Esophagus muscularis mucosa (tissue), 4 donors: ENCODE data around the gene RNF220.

Experiments
- EP300 ChIP-seq: sonication (generic); formaldehyde crosslinking; IDR thresholded peaks from one replicate; pipeline ENCODE4 v1.6.1; 2017; ENCODE audit warnings: antibody characterized with exemption
- POLR2AphosphoS5 ChIP-seq, 2 donors: sonication (generic); formaldehyde crosslinking; IDR thresholded peaks; one replicate each; pipeline ENCODE4 v1.6.1; 2017; ENCODE audit warnings: antibody characterized with exemption in 2 of 2
- TF ChIP-seq, protein P1 (sequence below), 3 experiments: fragments of 200-600 bp in 2 of 3; fragments of 450-650 bp in 1 of 3; sonication (generic) in 2 of 3; IDR thresholded peaks; one replicate each; pipeline ENCODE4 v1.5.1; 2017 to 2019; ENCODE audit warnings: antibody characterized with exemption in 3 of 3, mild to moderate bottlenecking in 2 of 3, moderate library complexity in 1 of 3

DNA sequence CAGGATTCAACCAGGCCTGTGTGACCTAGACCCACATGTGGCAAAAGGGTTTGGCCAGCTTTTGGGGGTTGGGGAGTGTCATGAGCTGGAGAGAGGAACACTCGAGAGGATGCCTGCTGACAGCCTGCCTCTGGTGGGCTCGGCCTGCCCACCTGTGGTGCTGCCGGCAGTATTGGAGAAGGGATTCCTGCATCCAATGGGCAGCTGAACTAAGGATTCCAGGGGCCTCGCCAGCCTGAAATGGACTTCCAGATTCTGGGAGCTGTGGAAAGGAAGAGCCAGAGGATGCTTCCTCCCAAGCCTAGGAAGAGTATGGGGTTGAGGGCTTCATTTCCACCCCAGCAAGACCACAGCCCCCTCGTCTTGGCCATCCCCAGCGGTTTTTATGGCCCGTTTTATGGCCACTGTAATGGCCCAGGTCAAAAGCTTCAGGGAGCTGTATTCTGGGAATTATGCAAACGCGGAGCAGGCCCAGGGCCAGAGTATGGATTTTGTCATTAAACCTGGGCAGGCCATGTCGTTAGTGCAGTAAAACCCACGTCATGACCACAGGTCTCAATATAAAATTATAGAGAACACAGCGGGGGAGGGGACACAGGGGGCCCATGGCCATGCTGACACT is 205.6 kb downstream of the RNF220 start:
- TF ChIP-seq EP300, result no peak
- TF ChIP-seq, protein P1, sequence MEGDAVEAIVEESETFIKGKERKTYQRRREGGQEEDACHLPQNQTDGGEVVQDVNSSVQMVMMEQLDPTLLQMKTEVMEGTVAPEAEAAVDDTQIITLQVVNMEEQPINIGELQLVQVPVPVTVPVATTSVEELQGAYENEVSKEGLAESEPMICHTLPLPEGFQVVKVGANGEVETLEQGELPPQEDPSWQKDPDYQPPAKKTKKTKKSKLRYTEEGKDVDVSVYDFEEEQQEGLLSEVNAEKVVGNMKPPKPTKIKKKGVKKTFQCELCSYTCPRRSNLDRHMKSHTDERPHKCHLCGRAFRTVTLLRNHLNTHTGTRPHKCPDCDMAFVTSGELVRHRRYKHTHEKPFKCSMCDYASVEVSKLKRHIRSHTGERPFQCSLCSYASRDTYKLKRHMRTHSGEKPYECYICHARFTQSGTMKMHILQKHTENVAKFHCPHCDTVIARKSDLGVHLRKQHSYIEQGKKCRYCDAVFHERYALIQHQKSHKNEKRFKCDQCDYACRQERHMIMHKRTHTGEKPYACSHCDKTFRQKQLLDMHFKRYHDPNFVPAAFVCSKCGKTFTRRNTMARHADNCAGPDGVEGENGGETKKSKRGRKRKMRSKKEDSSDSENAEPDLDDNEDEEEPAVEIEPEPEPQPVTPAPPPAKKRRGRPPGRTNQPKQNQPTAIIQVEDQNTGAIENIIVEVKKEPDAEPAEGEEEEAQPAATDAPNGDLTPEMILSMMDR (IDR thresholded peaks at IDR 0.05), result no peak
- no peak for TF ChIP-seq POLR2AphosphoS5 (IDR thresholded peaks at IDR 0.05)
